Midbrain (tissue), 1 donor: ENCODE measurements around the gene LGR6.

Experiments
- DNase-seq: peaks from one replicate; lab custom pipeline; 2025; lab: John Stamatoyannopoulos, UW

LGR6 gene

GRCh38 chr1:202268817-202269216, 75.2 kb downstream of the LGR6 start:
- no peak for DNase-seq

- DNase-seq: no peak
Observed at GRCh38 chr1:202270871-202271326, 77.3 kb downstream of the LGR6 start.

DNA sequence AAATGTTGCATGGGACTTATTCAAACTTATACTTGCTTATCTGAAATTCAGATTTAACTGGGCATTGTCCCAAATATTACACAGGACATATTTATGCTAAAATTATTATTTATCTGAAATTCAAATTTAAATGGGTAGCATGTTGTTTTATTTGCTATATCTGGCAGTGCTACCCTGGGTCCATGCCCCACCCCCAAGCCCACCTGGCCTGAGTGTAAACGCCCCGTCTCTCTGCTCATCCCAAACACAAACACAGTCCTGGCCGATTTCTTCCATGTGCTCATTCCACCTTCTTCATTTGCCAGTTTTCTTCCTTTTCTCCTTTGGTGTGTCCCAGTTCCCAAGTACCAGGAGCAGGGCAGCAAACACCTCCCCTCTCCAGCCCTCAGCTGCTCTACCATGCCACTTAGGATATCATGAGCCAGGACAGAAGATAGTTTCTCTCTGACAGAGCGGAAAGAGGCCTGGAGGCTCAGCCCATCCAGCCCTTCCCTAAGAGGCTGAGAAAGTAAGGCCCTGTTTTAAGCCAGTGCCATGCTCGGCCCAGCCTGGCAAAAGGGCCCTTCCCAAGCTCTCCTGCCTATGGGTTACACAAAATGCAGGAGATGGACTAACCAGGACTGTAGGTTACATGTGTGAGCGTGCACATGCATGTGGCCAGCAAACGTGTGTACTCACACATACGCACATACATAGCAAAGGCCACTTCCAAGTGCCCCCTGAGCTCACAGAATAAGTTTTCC, 78.7 kb downstream of the LGR6 start:
- no peak for DNase-seq

- DNase-seq: no peak
Observed at GRCh38 chr1:202274611-202275010, 81.0 kb downstream of the LGR6 start.

DNA sequence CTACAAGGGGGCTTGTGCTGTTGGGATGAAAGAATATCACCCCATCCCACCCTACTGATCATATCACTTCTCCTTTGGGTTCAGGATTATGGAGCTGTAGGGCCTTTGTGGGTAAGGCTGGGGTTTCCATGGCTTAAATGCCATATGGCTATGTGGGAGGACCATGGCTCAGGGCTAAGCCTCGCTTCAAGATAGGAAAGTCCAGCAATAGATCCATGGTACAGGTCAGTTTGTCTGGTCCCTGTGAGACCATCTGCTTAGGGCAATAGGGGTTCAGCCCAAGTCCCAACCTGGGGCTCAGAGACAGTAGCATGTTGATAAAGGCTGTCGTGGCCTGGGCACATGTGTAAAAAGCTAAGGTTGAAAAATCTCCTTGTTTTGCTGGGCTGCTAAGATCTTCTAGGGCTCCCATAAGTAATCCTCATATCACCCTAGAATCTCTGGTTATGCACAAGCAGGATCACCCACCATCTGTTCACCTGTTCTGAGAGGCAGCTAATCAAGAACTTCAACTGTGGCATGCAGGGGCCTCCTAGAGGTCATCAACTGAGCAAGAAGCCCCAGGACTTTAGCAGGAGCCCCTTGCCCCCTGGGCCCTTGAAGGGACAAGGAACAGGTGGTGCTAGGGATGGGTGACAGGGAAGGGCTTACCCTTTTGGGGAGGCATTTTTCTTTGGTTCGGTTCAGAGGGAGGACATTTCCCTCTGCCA, 81.6 kb downstream of the LGR6 start:
- DNase-seq: no peak

DNA sequence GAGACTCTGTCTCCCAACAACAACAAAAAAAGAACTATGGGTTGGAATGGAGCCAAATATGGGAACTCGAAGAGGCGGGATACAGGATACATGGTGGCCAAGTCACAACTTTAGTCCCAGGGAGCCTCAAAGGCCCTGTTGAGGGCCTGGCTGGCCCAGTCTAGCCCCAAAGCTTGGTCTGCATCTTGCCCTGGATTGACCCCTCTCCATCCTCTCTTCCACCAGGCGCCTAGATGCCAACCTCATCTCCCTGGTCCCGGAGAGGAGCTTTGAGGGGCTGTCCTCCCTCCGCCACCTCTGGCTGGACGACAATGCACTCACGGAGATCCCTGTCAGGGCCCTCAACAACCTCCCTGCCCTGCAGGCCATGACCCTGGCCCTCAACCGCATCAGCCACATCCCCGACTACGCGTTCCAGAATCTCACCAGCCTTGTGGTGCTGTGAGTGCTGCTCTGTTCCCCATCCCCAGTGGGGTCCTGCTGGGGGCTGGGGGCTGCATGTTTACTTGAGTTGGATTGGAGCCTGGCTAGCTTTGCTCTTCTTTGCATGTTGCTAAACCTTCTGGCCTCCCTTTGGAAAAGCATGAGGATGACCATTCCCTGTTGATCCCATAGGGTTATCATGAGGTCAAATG, 82.6 kb downstream of the LGR6 start:
- DNase-seq: no peak

DNA sequence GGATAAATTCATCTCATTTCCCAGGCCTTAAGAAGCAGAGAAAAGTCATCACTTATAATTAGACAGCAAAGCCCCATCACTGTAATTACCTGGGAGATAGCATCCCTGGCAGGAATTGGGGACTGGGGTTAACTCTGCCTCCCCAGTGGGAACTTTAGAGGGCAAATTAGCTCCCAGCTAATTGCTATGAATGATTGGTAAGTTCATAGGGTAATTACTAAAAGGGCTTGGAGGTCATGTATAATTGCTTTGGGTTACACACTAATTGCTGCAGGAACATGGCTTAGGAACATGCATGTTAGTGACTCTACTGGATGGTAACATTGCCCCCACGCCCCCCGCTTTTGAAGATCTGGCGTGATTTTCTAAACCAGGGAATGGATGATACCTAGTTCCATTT, 83.3 kb downstream of the LGR6 start:
- no peak for DNase-seq

GRCh38 chr1:202278751-202279150, 85.2 kb downstream of the LGR6 start:
- DNase-seq: no peak

GRCh38 chr1:202279806-202280205, 86.2 kb downstream of the LGR6 start:
- no peak for DNase-seq

GRCh38 chr1:202280595-202280994, 87.0 kb downstream of the LGR6 start:
- no peak for DNase-seq

DNA sequence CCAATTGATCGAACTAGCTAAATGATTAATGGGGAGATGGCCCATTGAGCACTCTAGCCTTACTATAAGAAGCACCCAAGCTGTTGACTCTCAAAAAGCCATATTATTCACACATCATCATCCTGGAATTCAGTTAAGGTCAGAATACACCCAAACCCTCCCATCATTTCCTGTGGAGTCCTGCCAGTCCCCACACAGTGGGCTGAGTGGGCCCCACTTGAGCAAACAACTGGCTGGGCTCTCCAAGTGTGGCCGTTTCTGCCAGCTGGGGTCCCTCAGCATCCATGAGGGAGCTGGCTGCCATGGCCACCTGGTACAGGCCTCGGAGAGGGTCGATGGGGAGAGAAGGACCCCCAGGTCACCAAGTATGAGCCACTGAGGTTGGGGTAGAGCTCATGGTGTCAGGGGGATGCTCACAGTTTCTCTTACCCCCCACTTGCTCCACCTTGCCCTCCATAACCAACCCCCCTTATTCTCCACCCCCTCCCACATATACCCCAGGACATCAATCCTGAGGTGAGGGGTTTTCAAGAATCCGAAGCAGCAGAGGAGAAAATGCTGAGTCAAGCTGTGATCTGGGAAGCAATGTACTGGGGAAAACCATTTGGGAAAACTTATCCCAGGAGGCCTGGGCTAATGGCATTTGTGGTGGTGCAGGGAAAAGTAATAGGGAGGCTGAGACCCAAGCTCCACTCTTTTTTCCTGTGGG, 87.9 kb downstream of the LGR6 start:
- no peak for DNase-seq

DNA sequence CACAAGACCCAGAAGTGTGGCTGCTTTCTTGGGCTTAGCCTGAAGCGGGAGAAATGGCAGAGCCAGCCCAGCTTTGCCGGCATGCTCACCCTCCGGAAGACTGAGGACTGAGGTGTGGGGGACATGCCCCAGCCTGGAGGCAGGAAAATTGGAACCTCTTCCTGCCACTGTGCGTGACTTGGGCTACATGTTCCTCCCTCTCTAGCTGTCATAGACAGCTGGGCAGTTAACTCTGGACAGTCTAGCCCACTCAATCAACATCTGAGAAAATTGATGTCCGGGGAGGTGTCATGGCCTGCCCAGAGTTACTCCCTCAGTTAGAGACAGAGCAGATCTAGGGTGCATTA, 88.4 kb downstream of the LGR6 start:
- no peak for DNase-seq

- no peak for DNase-seq
Observed at GRCh38 chr1:202282596-202283283, 89.1 kb downstream of the LGR6 start.

- DNase-seq: no peak
Observed at GRCh38 chr1:202283379-202283844, 89.8 kb downstream of the LGR6 start.

- no peak for DNase-seq
Observed at GRCh38 chr1:202283991-202284390, 90.4 kb downstream of the LGR6 start.

GRCh38 chr1:202285908-202286307, 92.3 kb downstream of the LGR6 start:
- DNase-seq: no peak

DNA sequence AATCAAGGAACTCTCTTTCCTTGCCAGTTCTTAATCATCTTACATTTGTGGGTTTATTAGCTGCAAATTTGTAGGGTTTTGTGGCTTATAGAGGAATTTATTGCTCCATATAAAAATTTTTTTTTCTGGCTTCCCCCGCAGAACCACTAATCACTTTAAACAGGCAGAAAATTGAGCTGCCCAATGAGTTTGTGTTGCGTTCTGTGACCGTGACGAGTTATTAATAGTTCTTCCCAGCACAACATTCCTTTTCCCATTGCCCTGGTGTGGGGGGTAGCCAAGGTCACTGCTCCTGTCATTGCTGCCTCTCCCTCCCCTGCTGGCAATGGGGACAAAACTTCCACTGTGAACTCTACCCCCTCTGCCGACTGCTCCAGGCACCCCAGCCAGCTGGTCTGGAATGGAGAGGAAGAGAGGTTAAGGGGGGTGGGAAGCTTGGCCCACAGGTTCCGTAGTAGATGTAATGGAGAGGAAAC, 93.1 kb downstream of the LGR6 start:
- no peak for DNase-seq

DNA sequence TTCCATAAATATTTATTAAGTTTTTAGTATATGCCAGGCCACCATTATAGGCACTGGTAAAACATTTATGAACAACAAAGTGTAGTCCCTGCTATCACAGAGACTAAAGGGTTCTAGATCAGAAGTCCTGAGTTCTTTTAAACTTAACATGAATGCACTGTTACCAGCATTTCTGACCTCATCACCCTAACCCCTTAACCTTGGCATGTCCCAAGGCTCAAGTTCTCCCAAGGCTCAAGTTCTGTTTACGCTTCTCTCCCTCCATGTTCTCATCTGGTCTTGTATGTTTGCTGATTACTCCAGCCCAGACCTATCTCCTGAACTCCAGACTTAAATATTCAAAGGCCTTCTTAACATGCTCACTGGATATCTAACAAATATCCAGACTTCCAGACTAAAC, 93.6 kb downstream of the LGR6 start:
- DNase-seq: no peak

DNA sequence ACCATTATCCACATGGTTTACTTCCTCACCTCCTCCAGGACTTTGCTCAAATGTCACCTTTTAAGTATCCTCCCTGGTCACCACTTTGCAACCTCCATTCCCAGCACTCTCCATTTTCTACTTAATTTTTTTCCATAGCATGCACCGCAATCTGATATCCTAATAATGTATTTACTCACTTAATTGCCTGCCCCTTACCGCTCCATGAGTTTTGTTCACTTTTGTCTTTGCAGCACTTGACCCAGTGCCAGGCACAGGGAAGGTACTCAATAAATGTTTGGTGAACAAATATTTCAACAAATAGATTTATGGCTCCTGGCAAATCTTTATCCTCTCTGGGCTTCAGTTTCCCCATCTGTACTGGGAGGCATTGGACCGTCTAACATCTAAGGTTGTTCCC, 94.6 kb downstream of the LGR6 start:
- no peak for DNase-seq

DNA sequence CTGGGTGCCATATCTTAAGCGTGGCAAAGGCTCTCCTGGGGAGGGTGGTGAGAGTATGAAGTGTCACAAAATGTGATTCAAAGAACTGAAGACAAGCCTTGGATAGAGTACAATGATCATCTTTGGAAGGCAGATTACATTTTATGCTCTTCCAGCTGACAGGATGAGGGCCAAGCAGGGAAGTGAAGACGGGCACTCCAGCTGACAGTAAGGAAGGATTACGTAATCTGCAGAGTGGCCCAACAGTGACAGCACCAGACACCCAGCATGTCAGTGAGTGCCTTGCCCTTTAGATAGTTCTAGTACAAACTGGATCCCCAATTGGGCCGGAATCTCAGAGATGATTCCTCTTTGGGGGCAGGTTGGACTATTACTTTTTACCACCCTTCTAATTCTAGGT, 95.4 kb downstream of the LGR6 start:
- DNase-seq: no peak

- no peak for DNase-seq
Observed at GRCh38 chr1:202291001-202291400, 97.4 kb downstream of the LGR6 start.
